H1 (cell line): ENCODE measurements around the gene LRRC56. TPM values are rescaled to one million over a fixed set of nuclear protein-coding genes. Genes with fewer than 3 reads are reported as not detected.

ENCODE experiments used
- CTCF ChIA-PET: fragments of 300-600 bp; sonication (Branson Sonifier 250); formaldehyde crosslinking; loops from one replicate; lab custom pipeline; 2021; ENCODE audit not compliant: partially characterized antibody; lab: Charles Lee
- POLR2A ChIA-PET: fragments of 300-600 bp; sonication (Branson Sonifier 250); formaldehyde crosslinking; loops from one replicate; lab custom pipeline; 2021; ENCODE audit warnings: inconsistent platforms; ENCODE audit not compliant: partially characterized antibody; lab: Charles Lee
- DNase-seq, 2 experiments: peaks; one replicate each; pipeline versions ENCODE4 v3.0.0 to v3.0.0-alpha.2; 2010 to 2022; ENCODE audit warnings: low spot score in 2 of 2, low read depth in 1 of 2, mixed read lengths in 1 of 2
- FAIRE-seq: peaks from 2 replicates; lab custom pipeline; 2011; peaks lifted over from hg19 to GRCh38; lab: Jason Lieb, UNC
- H2AFZ ChIP-seq: 2 replicates; pipeline ENCODE4 v1.8.1; 2012; ENCODE audit warnings: low read length, inconsistent platforms
- H2AK5ac ChIP-seq: 2 replicates; pipeline ENCODE4 v1.6.1; 2013; ENCODE audit warnings: low read depth, low read length
- H2BK120ac ChIP-seq: replicated peaks from 2 replicates; pipeline ENCODE3; 2013; ENCODE audit warnings: low read depth, low read length, inconsistent platforms
- H2BK12ac ChIP-seq: 2 replicates; pipeline ENCODE4 v1.6.1; 2013; ENCODE audit warnings: low read depth, low read length
- H2BK15ac ChIP-seq: 2 replicates; pipeline ENCODE4 v1.6.1; 2013; ENCODE audit warnings: low read length
- H2BK20ac ChIP-seq: 2 replicates; pipeline ENCODE4 v1.6.1; 2013; ENCODE audit warnings: low read length
- H2BK5ac ChIP-seq: 2 replicates; pipeline ENCODE4 v1.6.1; 2013; ENCODE audit warnings: low read depth, low read length
- H3K14ac ChIP-seq: 2 replicates; pipeline ENCODE4 v1.6.1; 2013; ENCODE audit warnings: inconsistent platforms; ENCODE audit not compliant: insufficient read length
- H3K18ac ChIP-seq: 2 replicates; pipeline ENCODE4 v1.6.1; 2013; ENCODE audit warnings: low read length; ENCODE audit errors: extremely low read depth
- H3K23ac ChIP-seq: 2 replicates; pipeline ENCODE4 v1.6.1; 2013; ENCODE audit warnings: inconsistent platforms; ENCODE audit not compliant: insufficient read length
- H3K23me2 ChIP-seq: 2 replicates; pipeline ENCODE4 v1.6.1; 2013; ENCODE audit warnings: low read depth, low read length
- H3K27ac ChIP-seq: 2 replicates; pipeline ENCODE4 v1.6.1; 2011; ENCODE audit warnings: low read depth, low read length, inconsistent platforms
- H3K27me3 ChIP-seq, 4 experiments: replicated peaks in 1 of 4; 1 replicate in 1 of 4; 2 replicates in 3 of 4; pipeline versions ENCODE4 v1.6.1 to v1.8.1; 2011 to 2013; ENCODE audit warnings: low read length in 3 of 4, mild to moderate bottlenecking in 3 of 4, inconsistent platforms in 2 of 4, mixed read lengths in 2 of 4, moderate library complexity in 1 of 4; ENCODE audit not compliant: control insufficient read depth in 3 of 4, insufficient read depth in 3 of 4; ENCODE audit errors: extremely low read depth in 1 of 4
- H3K36me3 ChIP-seq, 4 experiments: 2 replicates each; pipeline versions ENCODE4 v1.6.1 to v1.8.1; 2011 to 2013; ENCODE audit warnings: mild to moderate bottlenecking in 4 of 4, low read length in 3 of 4, moderate library complexity in 2 of 4, control low read depth in 1 of 4, inconsistent platforms in 1 of 4; ENCODE audit not compliant: insufficient read depth in 4 of 4, control insufficient read depth in 2 of 4
- H3K4ac ChIP-seq: replicated peaks from 2 replicates; pipeline ENCODE3; 2013; ENCODE audit warnings: low read length, low read depth, mixed read lengths, inconsistent platforms; ENCODE audit not compliant: insufficient read length
- H3K4me1 ChIP-seq, 4 experiments: replicated peaks in 1 of 4; 1 replicate in 1 of 4; 2 replicates in 3 of 4; pipeline versions ENCODE4 v1.6.1 to v1.8.1; 2011 to 2013; ENCODE audit warnings: low read length in 3 of 4, inconsistent platforms in 2 of 4, mixed read lengths in 1 of 4; ENCODE audit not compliant: insufficient read depth in 4 of 4, control insufficient read depth in 3 of 4
- H3K4me2 ChIP-seq, 2 experiments: 2 replicates each; pipeline versions ENCODE4 v1.6.1 to v1.8.1; 2011 to 2013; ENCODE audit warnings: low read depth in 2 of 2, low read length in 2 of 2, control low read depth in 1 of 2, inconsistent platforms in 1 of 2, mild to moderate bottlenecking in 1 of 2; ENCODE audit not compliant: insufficient read depth in 1 of 2
- H3K4me3 ChIP-seq, 4 experiments: fragments of 200-600, 300-600 bp in 1 of 4; sonication (generic), shearing (Covaris generic), sonication (Bioruptor Twin) in 1 of 4; 2 replicates each; pipeline versions ENCODE4 v1.5.1 to v1.8.1; 2011 to 2016; ENCODE audit warnings: low read length in 4 of 4, low read depth in 3 of 4, control low read depth in 2 of 4, inconsistent platforms in 2 of 4, mild to moderate bottlenecking in 2 of 4, mixed read lengths in 1 of 4, moderate library complexity in 1 of 4; ENCODE audit not compliant: insufficient read depth in 2 of 4; ENCODE audit errors: extremely low read depth in 1 of 4
- H3K56ac ChIP-seq: replicated peaks from 2 replicates; pipeline ENCODE3; 2013; ENCODE audit warnings: low read depth, mild to moderate bottlenecking, mixed read lengths, low read length, inconsistent platforms; ENCODE audit not compliant: insufficient read length
- H3K79me1 ChIP-seq: 2 replicates; pipeline ENCODE4 v1.6.1; 2013; ENCODE audit warnings: low read depth, low read length, control low read depth
- H3K79me2 ChIP-seq, 2 experiments: 2 replicates each; pipeline versions ENCODE4 v1.6.1 to v1.8.1; 2012 to 2013; ENCODE audit warnings: low read length in 2 of 2, mild to moderate bottlenecking in 2 of 2, inconsistent platforms in 1 of 2; ENCODE audit not compliant: insufficient read depth in 2 of 2, control insufficient read depth in 1 of 2
- H3K9ac ChIP-seq, 4 experiments: replicated peaks in 1 of 4; 1 replicate in 1 of 4; 2 replicates in 3 of 4; pipeline versions ENCODE4 v1.6.1 to v1.8.1; 2011 to 2013; ENCODE audit warnings: low read depth in 3 of 4, low read length in 3 of 4, control low read depth in 2 of 4, mild to moderate bottlenecking in 2 of 4, moderate library complexity in 2 of 4, inconsistent platforms in 1 of 4; ENCODE audit errors: extremely low read depth in 1 of 4
- H3K9me3 ChIP-seq, 2 experiments: 2 replicates each; pipeline versions ENCODE4 v1.6.1 to v1.8.1; 2012 to 2013; ENCODE audit warnings: mild to moderate bottlenecking in 2 of 2, moderate library complexity in 2 of 2, control low read depth in 1 of 2, inconsistent platforms in 1 of 2, low read depth in 1 of 2, low read length in 1 of 2, mixed read lengths in 1 of 2; ENCODE audit not compliant: insufficient read depth in 2 of 2
- H4K20me1 ChIP-seq, 2 experiments: replicated peaks in 1 of 2; 2 replicates each; pipeline versions ENCODE3 to v1.8.1; 2011 to 2013; ENCODE audit warnings: inconsistent platforms in 2 of 2, low read length in 2 of 2, mild to moderate bottlenecking in 1 of 2; ENCODE audit not compliant: insufficient read depth in 2 of 2, control insufficient read depth in 1 of 2
- H4K5ac ChIP-seq: 2 replicates; pipeline ENCODE4 v1.6.1; 2013; ENCODE audit warnings: low read length, low read depth, mixed read lengths, inconsistent platforms; ENCODE audit not compliant: insufficient read length
- H4K8ac ChIP-seq: 2 replicates; pipeline ENCODE4 v1.8.0; 2013; ENCODE audit warnings: mild to moderate bottlenecking, moderate library complexity, low read length, inconsistent platforms; ENCODE audit not compliant: insufficient read depth; ENCODE audit errors: extremely low read depth
- H4K91ac ChIP-seq: replicated peaks from 2 replicates; pipeline ENCODE3; 2013; ENCODE audit warnings: low read length, mixed read lengths, inconsistent platforms; ENCODE audit not compliant: insufficient read length
- BCL11A ChIP-seq, 2 experiments: IDR thresholded peaks; one replicate each; pipeline ENCODE4 v1.6.1; 2011; ENCODE audit warnings: low read depth in 2 of 2, low read length in 2 of 2, mild to moderate bottlenecking in 2 of 2
- FOSL1 ChIP-seq: IDR thresholded peaks from 2 replicates; pipeline ENCODE4 v1.6.1; 2011; ENCODE audit warnings: mild to moderate bottlenecking, low read depth, low read length, moderate library complexity; ENCODE audit not compliant: insufficient read depth
- HDAC6 ChIP-seq: IDR thresholded peaks from one replicate; pipeline ENCODE4 v1.7.1; 2012; ENCODE audit warnings: low read depth, mild to moderate bottlenecking, inconsistent platforms, low read length, moderate library complexity
- RXRA ChIP-seq: IDR thresholded peaks from 2 replicates; pipeline ENCODE4 v1.6.1; 2011; ENCODE audit warnings: low read depth, mild to moderate bottlenecking, low read length, moderate library complexity; ENCODE audit not compliant: insufficient read depth
- SIN3A ChIP-seq, 2 experiments: IDR thresholded peaks in 1 of 2; conservative IDR thresholded peaks in 1 of 2; 2 replicates each; pipeline ENCODE4 v1.6.1; 2011 to 2012; ENCODE audit warnings: low read length in 2 of 2, improper control_type of control experiment in 1 of 2, low read depth in 1 of 2, mild to moderate bottlenecking in 1 of 2
- SIRT6 ChIP-seq: IDR thresholded peaks from one replicate; pipeline ENCODE4 v1.7.1; 2012; ENCODE audit warnings: low read length, inconsistent platforms
- SIX5 ChIP-seq: IDR thresholded peaks from 2 replicates; pipeline ENCODE4 v1.6.1; 2011; ENCODE audit warnings: mild to moderate bottlenecking, low read depth, low read length
- TAF1 ChIP-seq: IDR thresholded peaks from 2 replicates; pipeline ENCODE4 v1.6.1; 2011; ENCODE audit warnings: mild to moderate bottlenecking, low read depth, low read length
- TBP ChIP-seq: IDR thresholded peaks from 2 replicates; pipeline ENCODE4 v1.6.1; 2011; ENCODE audit warnings: low read depth, low read length, improper control_type of control experiment
- TCF12 ChIP-seq: IDR thresholded peaks from 2 replicates; pipeline ENCODE4 v1.6.1; 2011; ENCODE audit warnings: low read depth, mild to moderate bottlenecking, low read length
- YY1 ChIP-seq: IDR thresholded peaks from 2 replicates; pipeline ENCODE4 v1.6.1; 2011; ENCODE audit warnings: low read depth, mild to moderate bottlenecking, low read length
- WGBS, 2 experiments: shearing (Covaris generic) in 1 of 2; methylation state at CpG; one replicate each; pipeline versions ENCODE4 v1.1.6 to v1.1.7; 2013 to 2015; ENCODE audit warnings: low lambda C conversion rate in 2 of 2, mixed read lengths in 2 of 2, inconsistent platforms in 1 of 2, low coverage in 1 of 2, missing lambda C conversion rate in 1 of 2; ENCODE audit not compliant: insufficient replicate concordance in 2 of 2, insufficient coverage in 1 of 2, insufficient read length in 1 of 2; ENCODE audit errors: extremely low coverage in 1 of 2, missing lambda C conversion rate in 1 of 2; 5-methylcytosine and 5-hydroxymethylcytosine counted together
- polyA plus RNA-seq, 7 experiments: library from polyadenylated mRNA; depleted of rRNA in 3 of 7; stranded (reverse) in 5 of 7; unstranded in 2 of 7; fragments of >200 nt in 5 of 7; fragments of 200-250 nt in 2 of 7; gene quantifications; 1 replicate in 5 of 7; 2 replicates in 1 of 7; 4 replicates in 1 of 7; pipeline versions ENCODE4 v1.2.1 to v1.2.3, GENCODE V29; 2011 to 2013; ENCODE audit warnings: missing spikeins in 2 of 7, mixed read lengths in 2 of 7
- total RNA-seq: library from RNA; stranded (reverse); fragmentation: NEBNext Ultra II Directional; extraction: Animal tissue kit (Norgen Biotek cat#: 25700); gene quantifications from 2 replicates; pipeline ENCODE4 v1.2.1, GENCODE V29; 2021

LRRC56 gene
- total and polyA plus RNA-seq, 2 of the 8 experiments (the other 6 are each of a cell fraction or from before 2014, with no cell fraction given), result 0.94 to 1.9 TPM

DNA sequence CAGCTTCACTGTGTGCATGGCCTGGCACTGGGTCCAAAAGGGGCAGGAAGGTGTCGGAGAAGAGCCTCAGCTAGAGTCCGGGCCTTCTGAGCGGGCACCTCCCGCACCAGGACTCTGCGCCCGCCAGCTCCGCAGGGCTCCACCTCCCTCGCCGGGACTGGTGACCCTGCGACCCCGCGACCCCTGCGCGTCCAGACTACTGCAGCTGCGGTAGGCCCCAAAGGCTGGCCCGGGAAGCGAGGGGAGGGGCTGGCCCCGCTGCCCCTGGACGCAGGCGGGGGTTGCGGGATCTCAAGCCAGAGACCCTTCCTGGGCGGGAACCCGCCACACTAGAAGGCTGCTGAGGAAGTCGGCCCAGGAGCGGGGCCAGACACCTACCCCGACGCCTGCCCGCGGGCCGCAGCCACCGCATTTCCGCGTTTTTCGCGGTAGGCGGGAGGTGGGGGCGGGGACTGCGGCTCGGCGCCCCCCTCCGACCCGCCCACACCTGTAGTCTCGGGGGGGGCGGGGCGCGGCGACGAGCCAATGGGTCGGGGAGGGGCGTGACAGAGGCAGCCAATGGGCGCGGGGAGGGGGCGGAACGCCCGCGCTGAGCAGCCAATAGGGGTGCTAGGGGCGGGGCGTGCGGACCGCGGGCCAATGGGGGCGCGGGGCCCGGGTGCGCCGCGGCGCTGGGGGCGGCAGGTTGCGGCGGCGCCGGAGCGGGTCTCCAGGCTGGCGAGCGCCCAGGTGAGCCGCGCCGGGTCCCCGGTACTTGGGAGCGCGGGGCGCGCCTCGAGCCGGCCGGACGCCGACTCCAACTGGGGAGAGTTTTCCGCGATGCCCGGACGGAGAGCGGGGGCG is 23.2 kb downstream of the LRRC56 start, which contains the start of the genes LMNTD2 and RASSF7:
Gene LMNTD2 (minus strand): TSS at position 434 of the 843 bp plus-strand sequence. CDS start 22 bp downstream, at position 412.
Gene RASSF7 (plus strand): TSS at position 666 of the 843 bp plus-strand sequence. CDS start 799 bp downstream, outside the sequence.
- Histone ChIP-seq H3K4me2 (peak within 1 kb of the TSS; percentile 74 to 78), H3K4me1 (peaks cover 0 to 32% (median 12%) of the 10 kb centered on the region in 4 experiments; a peak in 6 of 7 replicates), H4K91ac (peak within 1 kb of the TSS; percentile 49), H3K79me2 (peaks cover 0 to 4% of the 10 kb centered on the region in 2 experiments; a peak in 1 of 4 replicates), H3K9me3 (no peaks in the 10 kb centered on the region), H3K27me3 (peaks cover 13 to 28% (median 25%) of the 10 kb centered on the region in 4 experiments), H3K79me1 (peaks cover 8% of the 10 kb centered on the region), H4K8ac (peak within 1 kb of the TSS; percentile 91), H2BK5ac (peak within 1 kb of the TSS; percentile 66; the same call in 1 of the 2 replicates), H2BK15ac (no peak within 1 kb of the TSS; the same call in 1 of the 2 replicates), H2BK20ac (no peak within 1 kb of the TSS), H3K56ac (peak within 1 kb of the TSS; percentile 46), H3K27ac (no peak within 1 kb of the TSS; the same call in 1 of the 2 replicates), H4K5ac (peak within 1 kb of the TSS; percentile 60), H4K20me1 (peaks cover 9 to 19% of the 10 kb centered on the region in 2 experiments), H3K9ac (peak within 1 kb of the TSS; percentile 45 to 68 (median 59); a peak in 6 of 7 replicates), H3K23ac (no peak within 1 kb of the TSS), H3K14ac (no peak within 1 kb of the TSS), H3K4me3 (peak within 1 kb of the TSS; percentile 63 to 95 (median 77)), H2BK12ac (peak within 1 kb of the TSS; percentile 50; the same call in 1 of the 2 replicates), H2AFZ (no peak within 1 kb of the TSS), H3K4ac (peak within 1 kb of the TSS; percentile 72), H3K18ac (peak within 1 kb of the TSS; percentile 60), H3K36me3 (peaks cover 0 to 8% (median 4%) of the 10 kb centered on the region in 4 experiments; a peak in 5 of 8 replicates), H2BK120ac (no peak within 1 kb of the TSS), H3K23me2 (peaks cover 16% of the 10 kb centered on the region; the same call in 1 of the 2 replicates), H2AK5ac (peak within 1 kb of the TSS; percentile 24; the same call in 1 of the 2 replicates)
- ChIA-PET POLR2A (interaction anchor here (0.9 to 2.4 kb wide), 8 partner anchors 8 to 236 kb away, joined by 3 to 12 read pairs (median 4); partner anchors contain the start of gene HRAS), CTCF (interaction anchor here (1.1 to 1.5 kb wide), 4 partner anchors 9 to 237 kb away, joined by 3 to 6 read pairs (median 4); partner anchors contain the start of gene PHRF1)
- DNase-seq, result peak; percentile 73 to 98
- no peak for FAIRE-seq
- 7% methylated on average over 22 of the region's 95 CpGs; no CpG with 5 or more reads in 1 of the 2 experiments for whole genome bisulfite sequencing, 2 experiments
- TF ChIP-seq SIRT6 (no peak), TAF1 (0 out of 2 replicates have a peak, but pooled peaks have one; percentile 29), SIX5 (no peak), FOSL1 (no peak), HDAC6 (no peak), YY1 (no peak), TBP (peak; percentile 17; the same call in 1 of the 2 replicates), TCF12 (no peak), SIN3A (conservative IDR thresholded peaks at IDR 0.05 in 1 of 2, IDR thresholded peaks at IDR 0.05 in 1 of 2; ENCODE audit: low read depth in 1 of 2, low read length in 2 of 2) (0 out of 4 replicates have a peak, but pooled peaks have one; percentile 41 to 69), BCL11A (IDR thresholded peaks at IDR 0.05; ENCODE audit: low read depth in 2 of 2, low read length in 2 of 2) (no peak), RXRA (0 out of 2 replicates have a peak, but pooled peaks have one; percentile 10)
